ENCODE data around the gene STXBP3. TPM values are rescaled to one million over a fixed set of nuclear protein-coding genes. Genes with fewer than 3 reads are reported as not detected.

STXBP3 gene
- total RNA-seq, 1 donor from 2014 or later: 19.5 TPM

DNA sequence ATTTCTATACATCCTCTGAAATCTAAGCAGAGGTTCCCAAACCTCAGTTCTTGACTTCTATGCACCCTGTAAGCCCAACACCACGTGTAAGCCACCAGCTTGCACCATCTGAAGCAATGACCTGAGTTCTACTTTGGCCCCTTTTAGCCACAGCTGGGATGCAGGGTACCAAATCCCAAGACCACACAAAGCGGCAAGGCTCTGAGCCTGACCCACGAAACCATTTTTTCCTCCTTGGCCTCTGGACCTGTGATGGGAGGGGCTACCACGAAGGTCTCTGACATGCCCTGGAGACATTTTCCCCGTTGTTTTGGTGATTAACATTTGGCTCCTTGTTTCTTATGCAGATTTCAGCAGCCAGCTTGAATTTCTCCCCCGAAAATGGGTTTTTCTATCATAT lies 38.8 kb downstream of the STXBP3 start:
- peaks cover 2% of the 10 kb centered on the region for H3K9me3 Mint-ChIP-seq (ENCODE audit: unreplicated experiment)
- DNase-seq: no peak
- no peak overlapping the region for H3K4me3 Mint-ChIP-seq (ENCODE audit: unreplicated experiment)
- TF ChIP-seq, protein P1, sequence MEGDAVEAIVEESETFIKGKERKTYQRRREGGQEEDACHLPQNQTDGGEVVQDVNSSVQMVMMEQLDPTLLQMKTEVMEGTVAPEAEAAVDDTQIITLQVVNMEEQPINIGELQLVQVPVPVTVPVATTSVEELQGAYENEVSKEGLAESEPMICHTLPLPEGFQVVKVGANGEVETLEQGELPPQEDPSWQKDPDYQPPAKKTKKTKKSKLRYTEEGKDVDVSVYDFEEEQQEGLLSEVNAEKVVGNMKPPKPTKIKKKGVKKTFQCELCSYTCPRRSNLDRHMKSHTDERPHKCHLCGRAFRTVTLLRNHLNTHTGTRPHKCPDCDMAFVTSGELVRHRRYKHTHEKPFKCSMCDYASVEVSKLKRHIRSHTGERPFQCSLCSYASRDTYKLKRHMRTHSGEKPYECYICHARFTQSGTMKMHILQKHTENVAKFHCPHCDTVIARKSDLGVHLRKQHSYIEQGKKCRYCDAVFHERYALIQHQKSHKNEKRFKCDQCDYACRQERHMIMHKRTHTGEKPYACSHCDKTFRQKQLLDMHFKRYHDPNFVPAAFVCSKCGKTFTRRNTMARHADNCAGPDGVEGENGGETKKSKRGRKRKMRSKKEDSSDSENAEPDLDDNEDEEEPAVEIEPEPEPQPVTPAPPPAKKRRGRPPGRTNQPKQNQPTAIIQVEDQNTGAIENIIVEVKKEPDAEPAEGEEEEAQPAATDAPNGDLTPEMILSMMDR (IDR thresholded peaks at IDR 0.05; ENCODE audit: partially characterized antibody, unreplicated experiment): no peak
- H3K36me3 Mint-ChIP-seq (ENCODE audit: unreplicated experiment): peaks cover 40% of the 10 kb centered on the region
- H3K27me3 Mint-ChIP-seq (ENCODE audit: unreplicated experiment): no peaks in the 10 kb centered on the region
- H3K4me1 Mint-ChIP-seq (ENCODE audit: low read depth, unreplicated experiment): no peaks in the 10 kb centered on the region
- H3K27ac Mint-ChIP-seq (ENCODE audit: unreplicated experiment): no peak overlapping the region

DNA sequence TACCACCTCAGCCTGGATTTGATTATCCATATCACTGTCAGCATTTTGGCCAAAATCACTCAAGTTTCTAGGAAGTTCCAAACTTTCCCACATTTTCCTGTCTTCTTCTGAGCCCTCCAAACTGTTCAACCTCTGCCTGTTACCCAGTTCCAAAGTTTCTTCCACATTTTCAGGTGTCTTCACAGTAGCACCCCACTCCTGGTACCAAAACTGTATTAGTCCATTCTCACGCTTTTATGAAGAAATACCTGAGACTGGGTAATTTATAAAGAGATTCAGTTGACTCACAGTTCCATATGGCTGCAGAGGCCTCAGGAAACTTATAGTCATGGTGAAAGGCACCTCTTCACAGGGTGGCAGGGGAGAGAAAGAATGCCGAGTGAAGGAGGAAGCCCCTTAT lies 39.4 kb downstream of the STXBP3 start:
- Mint-ChIP-seq H3K4me3 (ENCODE audit: unreplicated experiment) (no peak overlapping the region), H3K9me3 (ENCODE audit: unreplicated experiment) (peaks cover 2% of the 10 kb centered on the region), H3K27ac (ENCODE audit: unreplicated experiment) (no peak overlapping the region), H3K27me3 (ENCODE audit: unreplicated experiment) (no peaks in the 10 kb centered on the region), H3K4me1 (ENCODE audit: low read depth, unreplicated experiment) (no peaks in the 10 kb centered on the region), H3K36me3 (ENCODE audit: unreplicated experiment) (peaks cover 40% of the 10 kb centered on the region)
- no peak for DNase-seq
- TF ChIP-seq, protein P1 (IDR thresholded peaks at IDR 0.05; ENCODE audit: partially characterized antibody, unreplicated experiment): no peak

DNA sequence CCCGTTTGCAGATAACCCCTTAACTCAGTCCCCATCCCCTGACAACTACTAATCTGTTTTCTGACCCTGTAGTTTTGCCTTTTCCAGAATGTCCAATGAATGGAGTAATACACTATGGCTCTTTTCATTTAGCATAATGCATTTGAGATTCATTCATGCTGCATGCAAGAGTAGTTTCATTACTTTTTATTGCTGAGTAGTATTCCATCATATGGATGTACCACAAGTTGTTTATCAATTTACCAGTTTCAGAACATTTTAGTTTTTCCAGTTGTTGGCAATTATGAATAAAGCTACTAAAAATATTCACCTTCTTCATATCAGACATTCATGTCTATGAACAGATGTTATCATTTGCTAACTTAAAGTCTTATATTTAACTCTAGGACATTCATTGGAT lies 45.3 kb downstream of the STXBP3 start:
- Mint-ChIP-seq H3K4me1 (ENCODE audit: low read depth, unreplicated experiment) (no peaks in the 10 kb centered on the region), H3K4me3 (ENCODE audit: unreplicated experiment) (no peak overlapping the region), H3K27me3 (ENCODE audit: unreplicated experiment) (peaks cover 2% of the 10 kb centered on the region), H3K9me3 (ENCODE audit: unreplicated experiment) (peaks cover 2% of the 10 kb centered on the region), H3K27ac (ENCODE audit: unreplicated experiment) (no peak overlapping the region), H3K36me3 (ENCODE audit: unreplicated experiment) (peaks cover 26% of the 10 kb centered on the region)
- no peak for DNase-seq
- TF ChIP-seq, protein P1 (IDR thresholded peaks at IDR 0.05; ENCODE audit: partially characterized antibody, unreplicated experiment): no peak

DNA sequence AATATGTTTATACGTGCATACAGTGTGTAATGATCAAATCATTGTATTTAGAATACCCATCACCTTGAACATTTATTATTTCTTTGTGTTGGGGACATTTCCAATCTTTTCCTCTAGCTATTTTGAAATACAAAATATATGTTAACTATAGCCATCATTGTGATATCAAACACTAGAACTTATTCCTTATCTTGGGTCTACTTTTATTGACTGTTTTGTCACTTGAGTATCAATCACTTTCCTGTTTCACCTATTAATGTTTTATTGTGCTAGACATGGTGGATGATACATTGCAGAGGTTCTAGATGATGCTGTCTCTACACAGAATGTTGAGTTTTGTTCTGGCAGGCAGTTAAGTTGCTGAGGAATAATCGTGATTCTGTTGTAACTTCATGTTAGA lies 45.9 kb downstream of the STXBP3 start:
- Mint-ChIP-seq H3K27ac (ENCODE audit: unreplicated experiment) (no peak overlapping the region), H3K27me3 (ENCODE audit: unreplicated experiment) (peaks cover 2% of the 10 kb centered on the region), H3K36me3 (ENCODE audit: unreplicated experiment) (peaks cover 26% of the 10 kb centered on the region), H3K4me3 (ENCODE audit: unreplicated experiment) (no peak overlapping the region), H3K4me1 (ENCODE audit: low read depth, unreplicated experiment) (no peaks in the 10 kb centered on the region), H3K9me3 (ENCODE audit: unreplicated experiment) (peaks cover 2% of the 10 kb centered on the region)
- TF ChIP-seq, protein P1 (IDR thresholded peaks at IDR 0.05; ENCODE audit: partially characterized antibody, unreplicated experiment): no peak
- no peak for DNase-seq

DNA sequence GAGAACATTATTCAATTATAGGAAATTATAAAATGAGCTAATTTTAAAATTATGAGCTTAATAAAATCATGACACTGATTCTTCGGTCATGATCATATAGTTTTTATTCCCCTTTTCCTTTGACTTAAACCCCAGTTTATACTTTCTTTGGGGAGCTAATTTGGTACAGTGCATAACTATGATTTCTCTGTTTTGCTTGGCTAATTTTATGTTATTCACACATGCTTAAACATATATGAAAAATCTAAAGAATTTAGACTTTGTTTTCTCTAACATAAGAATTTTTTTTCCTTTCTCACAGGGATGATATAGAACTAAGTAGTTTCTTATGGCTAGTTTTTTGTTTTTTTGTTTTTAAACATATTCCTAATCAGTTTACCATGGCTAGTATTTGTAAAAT lies 52.5 kb downstream of the STXBP3 start:
- Mint-ChIP-seq H3K4me3 (ENCODE audit: unreplicated experiment) (no peak overlapping the region), H3K27ac (ENCODE audit: unreplicated experiment) (no peak overlapping the region), H3K9me3 (ENCODE audit: unreplicated experiment) (no peaks in the 10 kb centered on the region), H3K36me3 (ENCODE audit: unreplicated experiment) (no peaks in the 10 kb centered on the region), H3K4me1 (ENCODE audit: low read depth, unreplicated experiment) (no peaks in the 10 kb centered on the region), H3K27me3 (ENCODE audit: unreplicated experiment) (peaks cover 2% of the 10 kb centered on the region)
- no peak for DNase-seq
- TF ChIP-seq, protein P1 (IDR thresholded peaks at IDR 0.05; ENCODE audit: partially characterized antibody, unreplicated experiment): no peak

Measured in glutamatergic neuron (in vitro differentiated cells).